ENCODE measurements around the gene EPS15. TPM values are rescaled to one million over a fixed set of nuclear protein-coding genes. Genes with fewer than 3 reads are reported as not detected.

Gene EPS15
- total RNA-seq, 3 donors from 2014 or later, result 50.0 to 85.5 (median 54.0) TPM

- Histone ChIP-seq H3K4me1 (ENCODE audit: low read depth) (peaks cover 7% of the 10 kb centered on the region), H3K4me3 (no peak overlapping the region), H3K9me3 (no peaks in the 10 kb centered on the region), H3K36me3 (ENCODE audit: low read depth) (no peaks in the 10 kb centered on the region)
- no peak for ATAC-seq
- intact Hi-C loops (cut with DNase I, micrococcal nuclease), result no loop called here
- no peak for TF ChIP-seq CTCF (IDR thresholded peaks at IDR 0.05)
- DNase-seq, result no peak
These were observed 196.5 kb downstream of the EPS15 start for GRCh38 chr1:51322417-51323101.

DNA sequence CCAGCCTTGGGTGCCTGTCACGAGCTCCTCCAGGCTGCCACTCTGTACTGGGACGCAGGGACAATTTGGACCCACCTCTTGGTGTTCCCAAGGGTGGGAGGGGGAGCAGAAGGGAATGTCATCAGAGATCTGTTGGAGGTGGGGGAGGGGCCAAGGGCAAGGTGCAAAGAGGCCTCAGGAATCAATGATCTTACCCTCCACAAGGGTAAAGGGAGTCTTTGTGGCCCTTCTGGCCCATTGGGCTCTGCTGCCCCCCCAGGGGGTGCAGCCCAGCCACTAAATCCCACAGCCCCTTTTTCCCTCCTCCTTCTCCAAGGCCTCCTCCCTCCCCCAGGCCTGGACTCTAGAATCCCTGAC lies 197.2 kb downstream of the EPS15 start:
- Histone ChIP-seq H3K4me1 (ENCODE audit: low read depth) (peaks cover 7% of the 10 kb centered on the region), H3K36me3 (ENCODE audit: low read depth) (no peaks in the 10 kb centered on the region), H3K4me3 (no peak overlapping the region), H3K9me3 (no peaks in the 10 kb centered on the region)
- no peak for DNase-seq
- ATAC-seq, result no peak
- no peak for TF ChIP-seq CTCF (IDR thresholded peaks at IDR 0.05)
- intact Hi-C loops (cut with DNase I, micrococcal nuclease), result no loop called here

- TF ChIP-seq CTCF (IDR thresholded peaks at IDR 0.05), result no peak
- no peaks in the 10 kb centered on the region for H3K36me3 ChIP-seq (ENCODE audit: low read depth)
- intact Hi-C loops (cut with DNase I, micrococcal nuclease), result no loop called here
- ATAC-seq (peak; percentile 77), DNase-seq (no peak)
- H3K4me3 ChIP-seq, result no peak overlapping the region
- peaks cover 7% of the 10 kb centered on the region for H3K4me1 ChIP-seq (ENCODE audit: low read depth)
- no peaks in the 10 kb centered on the region for H3K9me3 ChIP-seq
These were observed 197.8 kb downstream of the EPS15 start for GRCh38 chr1:51320967-51321923.

- H3K36me3 ChIP-seq (ENCODE audit: low read depth), result no peaks in the 10 kb centered on the region
- DNase-seq (no peak), ATAC-seq (no peak)
- H3K4me1 ChIP-seq (ENCODE audit: low read depth), result peaks cover 27% of the 10 kb centered on the region
- intact Hi-C loops (cut with DNase I, micrococcal nuclease), result no loop called here
- H3K4me3 ChIP-seq, result no peak overlapping the region
- TF ChIP-seq CTCF (IDR thresholded peaks at IDR 0.05), result no peak
- no peaks in the 10 kb centered on the region for H3K9me3 ChIP-seq
These were observed 201.3 kb downstream of the EPS15 start for GRCh38 chr1:51317798-51318197.

DNA sequence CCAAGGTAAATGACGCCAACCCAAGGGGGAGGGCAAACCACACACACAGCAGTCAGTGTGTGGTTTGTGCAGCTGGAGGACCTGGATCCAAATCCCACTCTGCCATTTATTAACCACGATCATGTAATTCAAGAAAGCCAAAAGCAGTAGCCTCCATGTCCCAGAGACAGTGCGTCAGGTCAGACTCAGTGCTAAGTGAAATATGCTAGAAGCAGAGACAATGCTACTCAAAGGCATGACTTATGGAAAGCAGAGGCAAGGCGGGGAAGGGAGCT lies 202.3 kb downstream of the EPS15 start:
- intact Hi-C loops (cut with DNase I, micrococcal nuclease), result no loop called here
- no peak overlapping the region for H3K4me3 ChIP-seq
- ATAC-seq (peak; percentile 1), DNase-seq (no peak)
- no peak for TF ChIP-seq CTCF (IDR thresholded peaks at IDR 0.05)
- H3K4me1 ChIP-seq (ENCODE audit: low read depth), result peaks cover 25% of the 10 kb centered on the region
- no peaks in the 10 kb centered on the region for H3K36me3 ChIP-seq (ENCODE audit: low read depth)
- H3K9me3 ChIP-seq, result no peaks in the 10 kb centered on the region

Data from mucosa of descending colon (tissue), 3 donors.